ENCODE data around the gene PDCD10.

Gene PDCD10

GRCh38 chr3:167734498-167735232 lies at the start of gene PDCD10:
TSS of gene PDCD10 (minus strand) at chr3:167734892. CDS start at chr3:167720157, 14,735 bp downstream.
- DNase-seq: peak; percentile 59 to 99 (median 97)

- peak in 41 of 56 donors; percentile 2 to 69 (median 25) for DNase-seq
Measured at GRCh38 chr3:167783781-167784180, 49.1 kb upstream of the PDCD10 start.

GRCh38 chr3:167780214-167780883 lies 45.7 kb upstream of the PDCD10 start:
- no peak for DNase-seq

GRCh38 chr3:167777356-167777755 lies 42.7 kb upstream of the PDCD10 start:
- DNase-seq: no peak

GRCh38 chr3:167776066-167776685 lies 41.5 kb upstream of the PDCD10 start:
- DNase-seq: peak in 1 of 56 donors; percentile 1

- no peak for DNase-seq
Measured at GRCh38 chr3:167773584-167773983, 38.9 kb upstream of the PDCD10 start.

- DNase-seq: no peak
Measured at GRCh38 chr3:167772992-167773391, 38.3 kb upstream of the PDCD10 start.

- DNase-seq: no peak
Measured at GRCh38 chr3:167762296-167762695, 27.6 kb upstream of the PDCD10 start.

GRCh38 chr3:167761302-167761701 lies 26.6 kb upstream of the PDCD10 start:
- no peak for DNase-seq

- no peak for DNase-seq
Measured at GRCh38 chr3:167754049-167754448, 19.4 kb upstream of the PDCD10 start.

- no peak for DNase-seq
Measured at GRCh38 chr3:167750272-167750971, 15.7 kb upstream of the PDCD10 start.

- DNase-seq: no peak
Measured at GRCh38 chr3:167749728-167750127, 15.0 kb upstream of the PDCD10 start.

- DNase-seq: no peak
Measured at GRCh38 chr3:167749209-167749608, 14.5 kb upstream of the PDCD10 start.

- no peak for DNase-seq
Measured at GRCh38 chr3:167743799-167744198, 9.1 kb upstream of the PDCD10 start.

GRCh38 chr3:167742338-167742737 lies 7.6 kb upstream of the PDCD10 start:
- DNase-seq: peak in 2 of 56 donors; percentile 6 to 8

GRCh38 chr3:167740961-167741587 lies 6.4 kb upstream of the PDCD10 start:
- peak in 23 of 56 donors; percentile 1 to 69 (median 27) for DNase-seq

- DNase-seq: peak in 11 of 56 donors; percentile 1 to 31 (median 6)
Measured at GRCh38 chr3:167739190-167739810, 4.6 kb upstream of the PDCD10 start.

GRCh38 chr3:167738037-167738436 lies 3.3 kb upstream of the PDCD10 start:
- no peak for DNase-seq

- no peak for DNase-seq
Measured at GRCh38 chr3:167736997-167737396, 2.3 kb upstream of the PDCD10 start.

GRCh38 chr3:167736264-167736787 lies 1.6 kb upstream of the PDCD10 start:
- DNase-seq: no peak
